Fibroblast of skin of abdomen (primary cell): ENCODE measurements around the gene TGFBR3L.

Source experiments
- DNase-seq: peaks from one replicate; pipeline ENCODE4 v3.0.0-alpha.2; 2013

The TGFBR3L gene

GRCh38 chr19:7961920-7962626 lies 47.4 kb downstream of the TGFBR3L start:
- DNase-seq: no peak

DNA sequence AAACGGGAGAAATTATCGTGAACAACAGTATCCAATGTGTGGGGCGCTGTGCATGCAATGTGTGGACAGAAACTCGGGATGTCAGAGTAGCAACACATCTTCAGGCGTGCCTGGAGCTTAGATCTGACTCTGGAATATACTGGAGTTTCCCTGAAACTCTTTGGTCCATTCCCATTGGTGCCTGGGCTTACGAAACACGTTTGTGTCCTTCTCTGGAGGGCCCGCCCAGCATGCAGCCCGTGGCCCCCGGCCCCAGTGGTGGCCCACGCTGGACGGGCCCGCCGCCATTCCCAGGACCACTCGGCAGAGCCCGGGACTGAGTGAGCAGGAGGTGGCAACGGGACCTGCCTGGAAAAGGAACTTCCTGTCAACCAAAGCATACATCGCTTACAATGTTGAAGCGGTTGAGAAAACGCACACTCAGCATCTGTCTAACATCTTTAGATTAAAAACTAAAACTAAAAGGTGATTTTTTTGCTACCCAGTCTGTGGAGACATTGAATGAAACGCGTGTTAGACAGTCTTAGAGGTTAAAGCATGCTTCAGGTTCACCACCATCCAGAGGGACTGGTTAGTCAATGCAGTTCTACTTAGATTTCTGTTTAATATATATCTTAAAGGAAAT lies 48.1 kb downstream of the TGFBR3L start:
- DNase-seq: no peak

DNA sequence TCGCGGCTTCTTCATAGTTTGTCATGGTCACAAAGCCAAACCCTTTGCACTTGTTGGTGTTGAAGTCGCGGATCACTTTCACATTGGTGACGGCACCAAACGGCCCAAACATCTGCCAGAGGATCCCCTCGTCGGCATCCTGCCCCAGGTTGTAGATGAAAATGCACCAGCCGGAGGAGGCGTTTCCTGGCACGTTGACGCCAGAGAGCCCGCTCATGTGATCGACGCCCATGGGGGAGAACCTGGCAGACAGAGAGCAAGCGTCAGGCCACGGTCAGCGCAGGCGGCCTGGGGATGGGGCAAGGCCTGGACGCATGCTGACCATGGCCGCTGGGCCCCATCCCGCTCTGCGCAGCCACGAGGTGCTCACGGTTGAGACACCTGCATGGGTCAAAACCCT lies 48.9 kb downstream of the TGFBR3L start:
- DNase-seq: no peak

GRCh38 chr19:7965259-7965841 lies 50.7 kb downstream of the TGFBR3L start:
- DNase-seq: no peak

GRCh38 chr19:7965921-7966665 lies 51.5 kb downstream of the TGFBR3L start:
- no peak for DNase-seq

- no peak for DNase-seq
These were observed 53.6 kb downstream of the TGFBR3L start for GRCh38 chr19:7968008-7968795.
